OCI-LY7 (cell line): ENCODE measurements around the gene GATA5.

ENCODE experiments used
- CTCF ChIP-seq: fragments of 200-600 bp; sonication (generic); conservative IDR thresholded peaks from 2 replicates; pipeline ENCODE4 v1.5.1; 2014; ENCODE audit warnings: mild to moderate bottlenecking, antibody characterized with exemption, low read length, moderate library complexity, mixed read lengths
- EZH2phosphoT487 ChIP-seq: fragments of 200-600 bp; sonication (generic); IDR thresholded peaks from 2 replicates; pipeline ENCODE4 v1.6.1; 2018; ENCODE audit warnings: low read depth, borderline replicate concordance, mild to moderate bottlenecking, mixed run types, antibody characterized with exemption, low read length, moderate library complexity, mixed read lengths

- TF ChIP-seq EZH2phosphoT487 (no peak), CTCF (no peak)
Observed at GRCh38 chr20:62489932-62490263, 14.1 kb upstream of the GATA5 start.
